ENCODE results near the gene PTPN21. TPM values are rescaled to one million over a fixed set of nuclear protein-coding genes. Genes with fewer than 3 reads are reported as not detected.

Gene PTPN21
- total RNA-seq, 1 donor = 17.4 TPM

DNA sequence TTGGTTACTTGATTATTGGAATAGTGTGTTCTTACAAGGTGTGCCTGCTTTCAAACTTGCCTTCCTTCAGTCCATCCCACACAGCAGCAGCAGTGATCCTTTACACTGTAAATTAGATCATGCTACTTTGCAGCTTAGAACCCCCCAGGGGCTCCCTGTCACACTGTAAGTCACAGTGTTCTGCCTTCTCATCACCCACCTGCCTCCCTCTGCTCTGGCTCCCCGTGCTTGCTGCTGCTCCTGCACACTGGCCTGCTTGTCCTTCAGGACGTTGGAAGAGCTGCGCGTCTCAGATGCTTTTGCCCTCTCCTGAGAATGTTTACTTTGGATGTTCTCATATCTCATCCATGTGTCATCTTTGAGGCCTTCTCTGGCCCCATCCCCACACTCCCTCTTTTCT lies 35.4 kb upstream of the PTPN21 start:
- Histone ChIP-seq H3K36me3 (ENCODE audit: insufficient read depth, low read length) (peaks cover 51% of the 10 kb centered on the region), H3K4me1 (ENCODE audit: insufficient read depth, low read length) (peaks cover 3% of the 10 kb centered on the region), H3K79me2 (ENCODE audit: insufficient read depth, low read length) (peaks cover 5% of the 10 kb centered on the region), H3K27ac (ENCODE audit: low read depth, low read length) (no peak overlapping the region), H3K4me2 (ENCODE audit: insufficient read depth, low read length) (no peak overlapping the region), H3K9me3 (ENCODE audit: low read depth, low read length) (no peaks in the 10 kb centered on the region), H3K27me3 (ENCODE audit: insufficient read depth, low read length) (no peaks in the 10 kb centered on the region), H3K4me3 (ENCODE audit: insufficient read depth, low read length) (no peak overlapping the region), H4K20me1 (ENCODE audit: insufficient read depth, low read length) (no peaks in the 10 kb centered on the region), H2AFZ (ENCODE audit: low read length) (no peak overlapping the region)
- peak; percentile 59 for DNase-seq (ENCODE audit: insufficient read length, low spot score, missing footprints)
- TF ChIP-seq, protein P1, sequence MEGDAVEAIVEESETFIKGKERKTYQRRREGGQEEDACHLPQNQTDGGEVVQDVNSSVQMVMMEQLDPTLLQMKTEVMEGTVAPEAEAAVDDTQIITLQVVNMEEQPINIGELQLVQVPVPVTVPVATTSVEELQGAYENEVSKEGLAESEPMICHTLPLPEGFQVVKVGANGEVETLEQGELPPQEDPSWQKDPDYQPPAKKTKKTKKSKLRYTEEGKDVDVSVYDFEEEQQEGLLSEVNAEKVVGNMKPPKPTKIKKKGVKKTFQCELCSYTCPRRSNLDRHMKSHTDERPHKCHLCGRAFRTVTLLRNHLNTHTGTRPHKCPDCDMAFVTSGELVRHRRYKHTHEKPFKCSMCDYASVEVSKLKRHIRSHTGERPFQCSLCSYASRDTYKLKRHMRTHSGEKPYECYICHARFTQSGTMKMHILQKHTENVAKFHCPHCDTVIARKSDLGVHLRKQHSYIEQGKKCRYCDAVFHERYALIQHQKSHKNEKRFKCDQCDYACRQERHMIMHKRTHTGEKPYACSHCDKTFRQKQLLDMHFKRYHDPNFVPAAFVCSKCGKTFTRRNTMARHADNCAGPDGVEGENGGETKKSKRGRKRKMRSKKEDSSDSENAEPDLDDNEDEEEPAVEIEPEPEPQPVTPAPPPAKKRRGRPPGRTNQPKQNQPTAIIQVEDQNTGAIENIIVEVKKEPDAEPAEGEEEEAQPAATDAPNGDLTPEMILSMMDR (IDR thresholded peaks at IDR 0.05; ENCODE audit: extremely low read depth, low read depth, low read length) = no peak

DNA sequence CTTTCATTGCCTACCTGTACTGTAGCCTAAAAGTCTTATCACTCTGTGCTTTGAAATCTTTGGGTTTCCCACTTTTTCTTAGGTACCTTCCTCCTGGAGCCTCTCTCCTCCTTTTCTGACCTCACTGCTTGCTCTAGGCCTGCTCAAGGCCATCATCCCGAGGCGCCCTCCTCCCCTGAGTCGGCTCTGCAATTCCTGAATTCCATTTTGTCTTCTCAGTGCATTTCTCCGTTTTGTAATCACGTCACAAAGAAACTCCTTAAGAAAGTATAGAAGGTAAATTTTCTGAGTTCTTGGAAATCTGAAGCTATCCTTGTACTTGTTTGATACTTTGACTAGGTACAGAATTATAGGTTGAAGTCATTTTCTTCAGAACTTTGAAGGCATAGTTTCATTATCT lies 33.3 kb upstream of the PTPN21 start:
- DNase-seq (ENCODE audit: insufficient read length, low spot score, missing footprints) = no peak
- TF ChIP-seq, protein P1 (IDR thresholded peaks at IDR 0.05; ENCODE audit: extremely low read depth, low read depth, low read length) = no peak
- H4K20me1 ChIP-seq (ENCODE audit: insufficient read depth, low read length) = no peaks in the 10 kb centered on the region

DNA sequence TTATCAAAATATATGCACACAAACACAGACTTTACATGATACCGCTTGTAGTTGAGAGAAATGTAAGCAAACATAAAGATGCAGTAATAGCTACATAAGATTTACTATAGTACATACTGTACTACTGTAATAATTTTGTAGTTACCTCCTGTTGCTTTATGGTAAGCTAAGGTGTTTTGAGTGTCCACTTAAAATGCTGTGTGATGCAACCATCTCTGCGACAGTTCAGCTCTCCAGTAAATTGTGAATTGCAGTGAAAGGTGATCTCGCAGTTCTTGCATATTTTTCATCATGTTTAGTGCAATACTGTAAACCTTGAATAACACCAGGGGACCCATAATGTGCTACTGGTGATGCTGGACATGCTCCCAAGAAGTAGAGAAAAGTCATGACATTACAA lies 29.6 kb upstream of the PTPN21 start:
- Histone ChIP-seq H3K27ac (ENCODE audit: low read depth, low read length) (no peak overlapping the region), H2AFZ (ENCODE audit: low read length) (no peak overlapping the region), H3K27me3 (ENCODE audit: insufficient read depth, low read length) (no peaks in the 10 kb centered on the region), H3K4me1 (ENCODE audit: insufficient read depth, low read length) (no peaks in the 10 kb centered on the region), H3K79me2 (ENCODE audit: insufficient read depth, low read length) (peaks cover 8% of the 10 kb centered on the region), H3K9me3 (ENCODE audit: low read depth, low read length) (no peaks in the 10 kb centered on the region), H3K4me3 (ENCODE audit: insufficient read depth, low read length) (no peak overlapping the region), H3K4me2 (ENCODE audit: insufficient read depth, low read length) (no peak overlapping the region), H4K20me1 (ENCODE audit: insufficient read depth, low read length) (no peaks in the 10 kb centered on the region), H3K36me3 (ENCODE audit: insufficient read depth, low read length) (peaks cover 73% of the 10 kb centered on the region)
- TF ChIP-seq, protein P1 (IDR thresholded peaks at IDR 0.05; ENCODE audit: extremely low read depth, low read depth, low read length) = no peak
- no peak for DNase-seq (ENCODE audit: insufficient read length, low spot score, missing footprints)

More for the DNA sequence above, 33.3 kb upstream of the PTPN21 start:
- Histone ChIP-seq H2AFZ (ENCODE audit: low read length) (no peak overlapping the region), H3K27ac (ENCODE audit: low read depth, low read length) (no peak overlapping the region), H3K4me1 (ENCODE audit: insufficient read depth, low read length) (peaks cover 3% of the 10 kb centered on the region), H3K79me2 (ENCODE audit: insufficient read depth, low read length) (peaks cover 5% of the 10 kb centered on the region), H3K9me3 (ENCODE audit: low read depth, low read length) (no peaks in the 10 kb centered on the region), H3K27me3 (ENCODE audit: insufficient read depth, low read length) (no peaks in the 10 kb centered on the region), H3K36me3 (ENCODE audit: insufficient read depth, low read length) (peaks cover 53% of the 10 kb centered on the region), H3K4me2 (ENCODE audit: insufficient read depth, low read length) (no peak overlapping the region), H3K4me3 (ENCODE audit: insufficient read depth, low read length) (no peak overlapping the region)

DNA sequence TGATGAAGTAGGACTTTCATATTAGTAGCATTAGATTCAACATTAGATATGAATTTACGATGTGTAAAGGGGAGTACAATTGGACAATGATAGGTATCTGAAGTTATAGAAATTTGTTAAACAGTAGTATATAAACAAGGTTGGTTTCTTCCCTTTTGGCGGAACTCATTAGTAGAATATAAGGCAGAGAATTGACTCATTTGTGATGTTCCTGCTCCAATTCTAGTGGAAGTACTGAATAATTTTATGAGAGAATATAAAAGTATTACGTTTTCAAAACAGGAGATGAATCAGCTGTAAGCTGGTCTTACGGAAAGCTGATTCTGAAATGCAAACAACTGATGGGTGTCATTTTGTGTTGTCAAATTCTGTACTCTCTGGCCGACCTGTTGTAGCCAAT lies 21.4 kb upstream of the PTPN21 start:
- H2AFZ ChIP-seq (ENCODE audit: low read length) = no peak overlapping the region
- peaks cover 91% of the 10 kb centered on the region for H3K36me3 ChIP-seq (ENCODE audit: insufficient read depth, low read length)
- H3K4me1 ChIP-seq (ENCODE audit: insufficient read depth, low read length) = no peaks in the 10 kb centered on the region
- H4K20me1 ChIP-seq (ENCODE audit: insufficient read depth, low read length) = no peaks in the 10 kb centered on the region
- H3K27ac ChIP-seq (ENCODE audit: low read depth, low read length) = no peak overlapping the region
- TF ChIP-seq, protein P1 (IDR thresholded peaks at IDR 0.05; ENCODE audit: extremely low read depth, low read depth, low read length) = no peak
- H3K4me3 ChIP-seq (ENCODE audit: insufficient read depth, low read length) = no peak overlapping the region
- H3K9me3 ChIP-seq (ENCODE audit: low read depth, low read length) = no peaks in the 10 kb centered on the region
- H3K4me2 ChIP-seq (ENCODE audit: insufficient read depth, low read length) = no peak overlapping the region
- H3K79me2 ChIP-seq (ENCODE audit: insufficient read depth, low read length) = no peaks in the 10 kb centered on the region
- DNase-seq (ENCODE audit: insufficient read length, low spot score, missing footprints) = no peak
- H3K27me3 ChIP-seq (ENCODE audit: insufficient read depth, low read length) = no peaks in the 10 kb centered on the region

Measured in osteoblast (primary cell).